Keratinocyte (primary cell): Measurements from ENCODE around the gene REG4.
"Not testable (repeated sequence)": the region's sequence is repeated elsewhere in the genome, so short reads cannot be mapped to it uniquely, and the experiment has no call there.

Experiments
- CTCF ChIP-seq, 3 experiments: IDR thresholded peaks in 1 of 3; conservative IDR thresholded peaks in 1 of 3; optimal IDR thresholded peaks in 1 of 3; 2 replicates in 2 of 3; 3 replicates in 1 of 3; pipeline versions ENCODE3 to v1.5.1; 2011; ENCODE audit warnings: low read length in 3 of 3, mild to moderate bottlenecking in 3 of 3, moderate library complexity in 2 of 3, control low read depth in 1 of 3, inconsistent platforms in 1 of 3; ENCODE audit not compliant: insufficient read depth in 2 of 3; ENCODE audit errors: extremely low read depth in 1 of 3
- EZH2 ChIP-seq: IDR thresholded peaks from one replicate; pipeline ENCODE4 v1.6.1; 2012; ENCODE audit warnings: inconsistent platforms, mild to moderate bottlenecking, low read length, moderate library complexity

- TF ChIP-seq CTCF (optimal IDR thresholded peaks at IDR 0.05 in 1 of 3, IDR thresholded peaks at IDR 0.05 in 1 of 3, conservative IDR thresholded peaks at IDR 0.05 in 1 of 3; ENCODE audit: extremely low read depth in 1 of 3, insufficient read depth in 2 of 3, low read length in 3 of 3); EZH2: not testable (repeated sequence)
Measured at GRCh38 chr1:119858556-119859214, 47.4 kb upstream of the REG4 start.
